Measurements from ENCODE around the gene MAP2K3.

Gene MAP2K3

GRCh38 chr17:21252796-21253645 lies 31.5 kb upstream of the MAP2K3 start, which contains the start of gene NATD1:
NATD1 (minus strand) TSS chr17:21253410; CDS start chr17:21253264, 146 bp downstream.
- peak; percentile 53 to 61 for DNase-seq (ENCODE audit: low read depth in 2 of 2)

DNA sequence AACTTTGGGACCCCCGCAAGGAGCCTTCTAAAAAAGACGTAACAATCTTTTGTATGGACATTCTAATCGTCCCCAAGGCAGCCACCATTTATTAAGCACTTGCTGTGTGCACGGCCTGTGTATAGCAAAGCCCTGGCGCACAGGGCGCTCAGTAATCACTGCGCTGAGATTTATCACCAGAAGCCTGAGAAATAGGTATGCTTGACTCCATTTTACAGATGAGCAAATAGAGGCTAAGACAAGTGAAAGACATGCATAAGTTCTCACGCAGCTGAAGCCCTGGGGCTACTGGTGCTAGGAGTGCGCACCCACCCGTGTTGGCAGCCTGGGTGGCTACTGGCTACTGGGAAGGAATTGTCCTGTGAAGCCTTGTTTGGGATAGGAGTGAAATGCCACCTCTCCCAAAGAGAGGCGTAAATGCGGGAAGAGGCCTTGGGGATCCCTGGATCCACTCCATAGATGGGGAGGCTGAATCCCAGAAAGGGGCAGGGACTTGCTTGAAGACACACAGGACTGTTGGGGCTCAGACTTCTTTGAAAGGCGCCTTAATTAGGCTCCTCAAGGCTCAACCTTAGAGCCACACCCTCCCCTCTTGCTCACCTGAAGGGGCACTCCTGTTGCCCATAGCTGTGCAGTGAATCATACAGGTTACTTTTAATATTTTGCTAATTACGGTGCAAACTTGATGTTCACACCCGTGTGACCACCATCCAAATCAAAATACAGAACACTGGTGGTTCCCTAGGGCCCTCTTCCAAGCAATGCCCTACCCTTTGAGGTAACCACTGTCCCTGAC lies 30.7 kb upstream of the MAP2K3 start:
- DNase-seq (ENCODE audit: low read depth in 2 of 2): no peak

GRCh38 chr17:21258593-21258992 lies 25.9 kb upstream of the MAP2K3 start:
- no peak for DNase-seq (ENCODE audit: low read depth in 2 of 2)

GRCh38 chr17:21262259-21262993 lies 22.1 kb upstream of the MAP2K3 start:
- no peak for DNase-seq (ENCODE audit: low read depth in 2 of 2)

DNA sequence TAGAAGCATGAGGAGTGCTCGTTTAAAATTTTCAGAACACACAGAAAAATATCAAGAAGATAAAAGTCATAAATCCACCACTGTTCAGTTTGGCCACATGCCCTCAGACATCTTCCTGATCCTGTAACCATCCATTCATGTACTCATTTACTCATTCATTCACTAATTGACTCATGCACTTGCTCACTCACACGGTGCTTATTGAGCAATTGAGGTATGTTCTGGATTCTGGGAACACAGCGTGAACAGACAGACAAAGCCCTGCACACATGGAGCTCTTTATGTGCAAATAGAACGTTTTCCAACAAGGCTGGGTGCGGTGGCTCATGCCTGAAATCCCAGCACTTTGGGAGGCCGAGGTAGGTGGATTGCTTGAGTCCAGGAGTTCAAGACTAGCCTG lies 21.1 kb upstream of the MAP2K3 start:
- DNase-seq (ENCODE audit: low read depth in 2 of 2): no peak

GRCh38 chr17:21268596-21269188 lies 15.8 kb upstream of the MAP2K3 start:
- DNase-seq (ENCODE audit: low read depth in 2 of 2): no peak

GRCh38 chr17:21269394-21269793 lies 15.1 kb upstream of the MAP2K3 start:
- DNase-seq (ENCODE audit: low read depth in 2 of 2): no peak

DNA sequence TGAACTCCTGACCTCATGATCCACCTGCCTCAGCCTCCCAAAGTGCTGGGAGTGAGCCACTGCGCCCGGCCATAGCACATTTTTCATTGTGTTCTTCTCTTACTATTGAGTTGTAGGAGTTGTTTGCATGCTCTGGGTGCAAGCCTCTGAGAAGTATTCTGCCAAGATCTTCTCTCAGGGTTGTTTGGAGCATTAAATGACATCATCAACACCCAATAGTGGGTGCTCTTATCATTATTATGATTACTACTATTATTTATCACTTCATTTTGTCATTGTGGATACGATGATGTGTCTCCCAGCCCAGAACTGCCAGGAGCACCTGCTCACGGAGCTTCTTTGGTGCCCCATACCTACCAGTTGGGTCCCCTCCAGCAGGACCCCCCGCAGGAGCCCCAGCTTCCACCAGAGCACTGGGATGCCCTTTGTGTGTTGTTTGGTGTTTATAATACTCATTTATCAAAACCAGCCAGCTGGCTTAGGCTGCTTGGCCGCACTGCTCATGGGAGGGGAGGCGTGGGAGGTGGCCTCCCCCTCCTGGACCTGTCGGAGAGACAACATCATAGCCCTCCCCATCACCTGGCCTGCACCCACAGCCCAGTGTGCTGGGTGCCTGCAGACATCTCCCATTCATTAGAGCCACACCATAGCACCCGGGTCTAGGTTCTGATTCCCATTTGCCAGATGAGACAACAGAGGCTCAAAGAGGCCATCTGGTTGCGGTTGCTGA lies 12.9 kb upstream of the MAP2K3 start:
- no peak for DNase-seq (ENCODE audit: low read depth in 2 of 2)

GRCh38 chr17:21272250-21272649 lies 12.3 kb upstream of the MAP2K3 start:
- no peak for DNase-seq (ENCODE audit: low read depth in 2 of 2)

GRCh38 chr17:21272881-21273792 lies 11.4 kb upstream of the MAP2K3 start:
- DNase-seq (ENCODE audit: low read depth in 2 of 2): no peak

GRCh38 chr17:21275047-21275578 lies 9.4 kb upstream of the MAP2K3 start:
- DNase-seq (ENCODE audit: low read depth in 2 of 2): no peak

GRCh38 chr17:21275579-21276263 lies 8.8 kb upstream of the MAP2K3 start:
- DNase-seq (ENCODE audit: low read depth in 2 of 2): peak; percentile 92 to 95

DNA sequence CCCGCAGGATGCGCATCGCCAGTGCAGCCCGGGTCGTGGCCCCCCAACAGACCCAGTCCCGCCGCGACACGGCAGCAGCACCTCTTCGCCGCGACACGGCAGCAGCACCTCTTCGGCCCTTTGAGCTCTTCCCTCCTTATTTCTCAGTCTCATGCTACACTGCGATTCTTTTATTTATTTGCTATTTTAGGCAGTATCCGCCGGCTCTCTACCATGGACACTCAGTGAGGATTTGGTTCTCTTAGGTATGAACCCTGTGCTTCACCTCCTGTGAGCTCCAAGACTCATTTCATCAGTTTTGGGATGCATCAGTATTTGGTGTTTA lies 8.3 kb upstream of the MAP2K3 start:
- no peak for DNase-seq (ENCODE audit: low read depth in 2 of 2)

DNA sequence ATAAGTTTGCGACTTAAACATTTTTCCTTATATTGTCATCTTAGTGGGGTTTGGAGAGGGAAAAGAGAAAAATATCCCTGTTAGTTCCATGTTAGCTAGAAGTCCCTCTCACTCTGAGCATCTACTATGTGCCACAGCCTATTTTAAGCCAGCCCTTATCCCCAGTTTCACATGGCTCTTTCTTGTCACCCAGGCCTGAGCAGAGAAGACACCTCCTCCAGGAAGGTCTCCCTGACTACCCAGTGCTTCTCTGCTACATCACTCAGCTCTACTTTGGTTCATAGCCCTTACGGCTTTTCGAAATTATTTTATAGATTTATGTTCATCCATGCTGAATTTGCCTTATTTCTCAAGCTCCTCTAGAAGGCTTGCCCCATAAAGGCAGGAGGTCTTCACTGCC lies 7.2 kb upstream of the MAP2K3 start:
- DNase-seq (ENCODE audit: low read depth in 2 of 2): no peak

GRCh38 chr17:21278450-21279197 lies 5.9 kb upstream of the MAP2K3 start:
- no peak for DNase-seq (ENCODE audit: low read depth in 2 of 2)

DNA sequence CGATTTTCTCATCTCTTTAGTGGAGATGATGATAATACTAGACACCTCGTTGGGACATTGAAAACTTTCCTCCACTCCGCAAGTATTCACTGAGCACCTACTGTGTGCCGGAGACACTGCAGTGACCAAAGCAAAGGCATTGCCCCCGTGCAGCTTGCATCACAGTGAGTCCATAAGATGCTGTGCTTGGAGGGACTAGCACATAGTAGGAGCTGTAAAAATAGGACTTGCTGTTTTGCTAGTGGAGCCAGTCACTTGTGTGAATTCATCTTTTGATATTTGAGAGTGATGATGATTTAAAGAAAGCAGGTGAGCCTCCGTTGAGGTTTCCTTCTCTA lies 5.3 kb upstream of the MAP2K3 start:
- no peak for DNase-seq (ENCODE audit: low read depth in 2 of 2)

GRCh38 chr17:21279582-21279981 lies 4.9 kb upstream of the MAP2K3 start:
- no peak for DNase-seq (ENCODE audit: low read depth in 2 of 2)

DNA sequence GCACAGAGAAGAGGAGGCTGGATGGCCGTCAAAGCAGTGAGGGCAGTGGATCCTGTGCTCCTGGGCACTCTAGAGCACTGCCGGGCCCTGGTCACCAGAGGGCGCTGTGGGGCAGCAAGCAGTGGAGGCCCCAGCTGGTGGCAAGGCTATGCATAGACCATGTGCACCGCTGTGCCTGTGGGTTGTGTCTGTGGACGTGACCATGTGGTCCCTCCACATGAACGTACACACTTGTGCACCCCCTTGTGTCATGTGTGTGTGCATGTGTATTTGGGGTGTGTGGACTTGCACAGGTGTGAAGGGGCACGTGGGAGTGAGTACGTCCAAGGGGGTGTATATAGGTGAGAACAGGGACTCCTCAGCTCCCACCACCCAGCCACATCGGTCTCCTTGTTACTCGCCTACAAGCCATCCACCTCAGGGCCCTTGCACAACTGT lies 4.4 kb upstream of the MAP2K3 start:
- DNase-seq (ENCODE audit: low read depth in 2 of 2): peak; percentile 71 to 84

DNA sequence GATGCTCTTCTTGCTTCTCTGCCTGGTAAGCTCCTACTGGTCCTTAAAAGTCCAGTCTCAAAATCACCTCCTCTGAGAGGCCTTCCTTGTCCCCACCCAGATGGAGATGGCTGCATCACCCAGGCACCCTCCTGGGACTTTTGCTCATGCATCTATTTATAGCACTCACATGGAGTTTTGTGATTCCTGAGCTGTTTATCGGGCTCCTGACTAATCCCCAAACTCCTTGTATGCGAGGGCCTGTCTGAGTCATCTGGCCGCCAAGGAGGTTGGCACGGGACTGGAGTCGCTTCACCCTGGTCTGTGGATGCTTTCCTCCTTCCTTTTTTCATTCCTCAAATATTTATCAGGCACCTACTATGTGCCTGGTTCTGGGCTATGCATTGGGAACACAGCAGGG lies 2.3 kb upstream of the MAP2K3 start:
- no peak for DNase-seq (ENCODE audit: low read depth in 2 of 2)

Measured in stimulated activated CD8-positive, alpha-beta memory T cell treated with anti-CD3 and anti-CD28 coated beads, Interleukin-7, amount 100 ng/mL, for 1 hour (primary cell).